OCI-LY7 (cell line): Measurements from ENCODE around the gene RAB3IL1. TPM values are rescaled to one million over a fixed set of nuclear protein-coding genes. Genes with fewer than 3 reads are reported as not detected.

ENCODE experiments used
- BruUV-seq: library from RNA; stranded (reverse); fragments of 400-500 nt; replicated peaks from 2 replicates; lab custom pipeline; 2021; lab: Mats Ljungman, UMichigan
- CTCF ChIA-PET: fragments of 300-600 bp; sonication (Branson Sonifier 250); formaldehyde crosslinking; loops from one replicate; lab custom pipeline; 2022; ENCODE audit warnings: antibody characterized with exemption; ENCODE audit not compliant: unreplicated experiment; lab: Charles Lee
- POLR2A ChIA-PET: fragments of 300-600 bp; sonication (Branson Sonifier 250); formaldehyde crosslinking; loops from one replicate; lab custom pipeline; 2022; ENCODE audit warnings: antibody characterized with exemption; lab: Charles Lee
- DNase-seq: peaks from one replicate; pipeline ENCODE4 v3.0.0-alpha.2; 2015; ENCODE audit warnings: low spot score
- H2AFZ ChIP-seq: fragments of 200-600 bp; sonication (generic), shearing (Covaris generic); 2 replicates; pipeline ENCODE4 v1.6.1; 2014; ENCODE audit warnings: mild to moderate bottlenecking, antibody characterized with exemption, low read length, moderate library complexity
- H3K27ac ChIP-seq: fragments of 200-600 bp; sonication (generic); 2 replicates; pipeline ENCODE4 v1.5.1; 2014; ENCODE audit warnings: mixed run types, low read depth, mild to moderate bottlenecking, moderate library complexity, low read length, inconsistent platforms; ENCODE audit not compliant: poor library complexity, severe bottlenecking
- H3K36me3 ChIP-seq: fragments of 200-600 bp; sonication (generic); 2 replicates; pipeline ENCODE4 v1.6.1; 2014; ENCODE audit warnings: mild to moderate bottlenecking, antibody characterized with exemption, low read length, moderate library complexity, mixed read lengths; ENCODE audit not compliant: insufficient read depth
- H3K4me1 ChIP-seq: fragments of 200-600 bp; sonication (generic); 2 replicates; pipeline ENCODE4 v1.5.1; 2014; ENCODE audit warnings: mild to moderate bottlenecking, low read length; ENCODE audit not compliant: insufficient read depth, poor library complexity, severe bottlenecking
- H3K4me2 ChIP-seq: fragments of 200-600 bp; sonication (generic); 2 replicates; pipeline ENCODE4 v1.6.1; 2014; ENCODE audit warnings: mild to moderate bottlenecking, low read length
- H3K4me3 ChIP-seq: fragments of 200-600 bp; sonication (generic); 2 replicates; pipeline ENCODE4 v1.5.1; 2014; ENCODE audit warnings: mild to moderate bottlenecking, low read depth, low read length; ENCODE audit not compliant: poor library complexity, severe bottlenecking
- H3K79me2 ChIP-seq: fragments of 200-600 bp; sonication (generic); 2 replicates; pipeline ENCODE4 v1.6.1; 2016; ENCODE audit warnings: low read depth, mild to moderate bottlenecking, low read length, moderate library complexity, mixed read lengths; ENCODE audit not compliant: insufficient read depth
- H3K9me2 ChIP-seq: fragments of 200-600 bp; sonication (generic); 2 replicates; pipeline ENCODE4 v1.6.1; 2016; ENCODE audit warnings: mild to moderate bottlenecking, low read length, mixed read lengths; ENCODE audit not compliant: insufficient read depth
- H3K9me3 ChIP-seq: fragments of 200-600 bp; sonication (generic); 2 replicates; pipeline ENCODE4 v1.6.1; 2014; ENCODE audit warnings: mild to moderate bottlenecking, mixed run types, low read length, mixed read lengths
- H4K20me1 ChIP-seq: fragments of 200-600 bp; sonication (generic); 2 replicates; pipeline ENCODE4 v1.6.1; 2014; ENCODE audit warnings: mild to moderate bottlenecking, antibody characterized with exemption, low read length, moderate library complexity, mixed read lengths; ENCODE audit not compliant: insufficient read depth
- EZH2phosphoT487 ChIP-seq: fragments of 200-600 bp; sonication (generic); IDR thresholded peaks from 2 replicates; pipeline ENCODE4 v1.6.1; 2018; ENCODE audit warnings: low read depth, borderline replicate concordance, mild to moderate bottlenecking, mixed run types, antibody characterized with exemption, low read length, moderate library complexity, mixed read lengths
- intact Hi-C: fragments of 100-400 bp; cut with micrococcal nuclease; formaldehyde crosslinking; loops from one replicate; pipeline ENCODE4 v1.10.0; 2022; ENCODE audit not compliant: unreplicated experiment
- total RNA-seq, 2 experiments: library from RNA; depleted of rRNA in 1 of 2; stranded (reverse); fragments of >200 nt in 1 of 2; shearing (Covaris generic) in 1 of 2; gene quantifications; 2 replicates each; pipeline ENCODE4 v1.2.3, GENCODE V29; 2014 to 2022
- TF ChIP-seq, protein P1 (sequence below): fragments of 200-600 bp; sonication (generic); conservative IDR thresholded peaks from 2 replicates; pipeline ENCODE4 v1.5.1; 2014; ENCODE audit warnings: mild to moderate bottlenecking, antibody characterized with exemption, low read length, moderate library complexity, mixed read lengths

The RAB3IL1 gene
- total RNA-seq, 2 experiments from 2014 or later: not detected

DNA sequence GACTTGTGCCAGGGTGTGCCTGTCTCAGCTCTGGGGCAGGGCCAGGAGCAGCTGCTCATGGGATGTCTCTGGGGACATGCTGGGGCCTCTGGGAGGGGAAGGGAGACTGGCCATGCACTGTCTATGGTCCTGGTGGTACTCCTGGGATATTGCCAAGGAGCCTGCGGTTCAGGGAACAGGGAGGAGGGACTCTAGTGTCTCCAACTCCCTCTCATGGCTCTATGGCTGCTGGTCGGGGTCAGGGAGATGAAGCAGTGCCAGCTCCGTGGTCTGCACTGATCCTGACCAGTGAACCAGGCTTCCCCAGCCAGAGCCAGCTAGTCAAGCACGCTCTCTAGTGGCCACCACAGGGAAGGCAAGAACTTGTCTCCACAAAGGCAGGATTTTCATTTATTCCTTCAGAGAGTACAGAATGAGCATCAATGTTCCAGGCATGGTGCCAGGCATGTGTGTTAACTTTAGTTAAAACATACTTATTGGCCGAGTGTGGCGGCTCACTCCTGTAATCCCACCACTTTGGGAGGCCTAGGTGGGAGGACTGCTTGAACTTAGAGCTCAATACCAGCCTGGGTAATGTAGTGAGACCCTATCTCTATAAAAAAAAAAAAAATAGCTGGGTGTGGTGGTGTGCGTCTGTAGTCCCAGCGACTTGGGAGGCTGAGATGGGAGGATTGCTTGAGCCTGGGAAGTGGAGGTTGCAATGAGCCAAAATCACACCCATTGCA, 30.3 kb upstream of the RAB3IL1 start:
- H3K4me3 ChIP-seq: no peak overlapping the region
- no peaks in the 10 kb centered on the region for H3K9me2 ChIP-seq
- DNase-seq: peak; percentile 78
- H3K27ac ChIP-seq: no peak overlapping the region
- peaks cover 8% of the 10 kb centered on the region for H3K4me1 ChIP-seq
- no peak overlapping the region for H2AFZ ChIP-seq
- no peaks in the 10 kb centered on the region for H3K9me3 ChIP-seq
- no peak for TF ChIP-seq EZH2phosphoT487
- TF ChIP-seq, protein P1, sequence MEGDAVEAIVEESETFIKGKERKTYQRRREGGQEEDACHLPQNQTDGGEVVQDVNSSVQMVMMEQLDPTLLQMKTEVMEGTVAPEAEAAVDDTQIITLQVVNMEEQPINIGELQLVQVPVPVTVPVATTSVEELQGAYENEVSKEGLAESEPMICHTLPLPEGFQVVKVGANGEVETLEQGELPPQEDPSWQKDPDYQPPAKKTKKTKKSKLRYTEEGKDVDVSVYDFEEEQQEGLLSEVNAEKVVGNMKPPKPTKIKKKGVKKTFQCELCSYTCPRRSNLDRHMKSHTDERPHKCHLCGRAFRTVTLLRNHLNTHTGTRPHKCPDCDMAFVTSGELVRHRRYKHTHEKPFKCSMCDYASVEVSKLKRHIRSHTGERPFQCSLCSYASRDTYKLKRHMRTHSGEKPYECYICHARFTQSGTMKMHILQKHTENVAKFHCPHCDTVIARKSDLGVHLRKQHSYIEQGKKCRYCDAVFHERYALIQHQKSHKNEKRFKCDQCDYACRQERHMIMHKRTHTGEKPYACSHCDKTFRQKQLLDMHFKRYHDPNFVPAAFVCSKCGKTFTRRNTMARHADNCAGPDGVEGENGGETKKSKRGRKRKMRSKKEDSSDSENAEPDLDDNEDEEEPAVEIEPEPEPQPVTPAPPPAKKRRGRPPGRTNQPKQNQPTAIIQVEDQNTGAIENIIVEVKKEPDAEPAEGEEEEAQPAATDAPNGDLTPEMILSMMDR: peak; percentile 94
- no peaks in the 10 kb centered on the region for H3K36me3 ChIP-seq
- intact Hi-C loops: loop anchor here (1.0 to 5.0 kb wide), 4 partner anchors 48 to 150 kb away; no protein-coding TSS in a partner anchor
- no peaks in the 10 kb centered on the region for H4K20me1 ChIP-seq
- BruUV-seq: no TSS peak
- H3K4me2 ChIP-seq: no peak overlapping the region
- ChIA-PET POLR2A (interaction anchor here (0.7 to 1.5 kb wide), 4 partner anchors 25 to 67 kb away, joined by 3 to 5 read pairs (median 3); no protein-coding TSS in a partner anchor), CTCF (interaction anchor here (1.5 to 2.5 kb wide), 2 partner anchors 48 to 134 kb away, joined by 15 to 26 read pairs; no protein-coding TSS in a partner anchor)
- H3K79me2 ChIP-seq: no peaks in the 10 kb centered on the region

- ChIA-PET CTCF (interaction anchor here (1.5 to 2.5 kb wide), 2 partner anchors 47 to 135 kb away, joined by 15 to 26 read pairs; no protein-coding TSS in a partner anchor), POLR2A (interaction anchor here (0.7 to 1.2 kb wide), 2 partner anchors 45 to 66 kb away, joined by 3 read pairs; no protein-coding TSS in a partner anchor)
- Histone ChIP-seq H3K9me3 (no peaks in the 10 kb centered on the region), H3K9me2 (no peaks in the 10 kb centered on the region), H2AFZ (no peak overlapping the region), H3K4me1 (peaks cover 8% of the 10 kb centered on the region), H3K27ac (no peak overlapping the region), H3K4me2 (no peak overlapping the region), H3K36me3 (no peaks in the 10 kb centered on the region), H3K4me3 (no peak overlapping the region), H4K20me1 (no peaks in the 10 kb centered on the region), H3K79me2 (no peaks in the 10 kb centered on the region)
- no peak for DNase-seq
- TF ChIP-seq, protein P1: no peak
- no peak for TF ChIP-seq EZH2phosphoT487
- BruUV-seq: no TSS peak
- intact Hi-C loops: loop anchor here (1.0 to 5.0 kb wide), 4 partner anchors 48 to 150 kb away; no protein-coding TSS in a partner anchor
These were observed 29.5 kb upstream of the RAB3IL1 start for GRCh38 chr11:61946894-61947293.

GRCh38 chr11:61945191-61945590, 27.8 kb upstream of the RAB3IL1 start:
- peaks cover 8% of the 10 kb centered on the region for H3K4me1 ChIP-seq
- no peaks in the 10 kb centered on the region for H3K79me2 ChIP-seq
- H3K9me3 ChIP-seq: no peaks in the 10 kb centered on the region
- no peaks in the 10 kb centered on the region for H3K36me3 ChIP-seq
- DNase-seq: no peak
- no peak overlapping the region for H3K4me3 ChIP-seq
- H4K20me1 ChIP-seq: no peaks in the 10 kb centered on the region
- ChIA-PET CTCF (interaction anchor here (0.6 kb wide), 1 partner anchor 128 kb away, joined by 3 read pairs; no protein-coding TSS in a partner anchor), POLR2A (no interaction called here)
- intact Hi-C loops: loop anchor here (5.0 kb wide), 1 partner anchor 137 kb away; no protein-coding TSS in a partner anchor
- no peak overlapping the region for H3K4me2 ChIP-seq
- no peak overlapping the region for H3K27ac ChIP-seq
- TF ChIP-seq EZH2phosphoT487: no peak
- BruUV-seq: no TSS peak
- no peak overlapping the region for H2AFZ ChIP-seq
- H3K9me2 ChIP-seq: no peaks in the 10 kb centered on the region
